Measurements from ENCODE around the gene ZNF521.

The ZNF521 gene

GRCh38 chr18:25244924-25245698, 106.9 kb downstream of the ZNF521 start:
- no peaks in the 10 kb centered on the region for H3K36me3 ChIP-seq (ENCODE audit: insufficient read depth, low read length)
- no peak overlapping the region for H3K27ac ChIP-seq (ENCODE audit: low read depth, low read length)
- H3K27me3 ChIP-seq (ENCODE audit: insufficient read depth, low read length), result no peaks in the 10 kb centered on the region
- no peaks in the 10 kb centered on the region for H3K9me3 ChIP-seq (ENCODE audit: insufficient read depth, low read depth, low read length)
- H3K9ac ChIP-seq (ENCODE audit: low read depth, low read length), result no peak overlapping the region
- WGBS, result 93% methylated on average over 2 of the region's 4 CpGs
- H3K4me1 ChIP-seq (ENCODE audit: insufficient read depth, low read length), result no peaks in the 10 kb centered on the region
- no peak overlapping the region for H3K4me3 ChIP-seq (ENCODE audit: low read length)

GRCh38 chr18:25244170-25244569, 107.8 kb downstream of the ZNF521 start:
- H3K27me3 ChIP-seq (ENCODE audit: insufficient read depth, low read length), result no peaks in the 10 kb centered on the region
- H3K4me1 ChIP-seq (ENCODE audit: insufficient read depth, low read length), result peaks cover under 1% of the 10 kb centered on the region; the same call in 1 of the 2 replicates
- no peaks in the 10 kb centered on the region for H3K9me3 ChIP-seq (ENCODE audit: insufficient read depth, low read depth, low read length)
- H3K36me3 ChIP-seq (ENCODE audit: insufficient read depth, low read length), result no peaks in the 10 kb centered on the region
- no peak overlapping the region for H3K9ac ChIP-seq (ENCODE audit: low read depth, low read length)
- no peak overlapping the region for H3K4me3 ChIP-seq (ENCODE audit: low read length)
- H3K27ac ChIP-seq (ENCODE audit: low read depth, low read length), result no peak overlapping the region

- no peak overlapping the region for H3K4me3 ChIP-seq (ENCODE audit: low read length)
- no peak overlapping the region for H3K27ac ChIP-seq (ENCODE audit: low read depth, low read length)
Observed at GRCh38 chr18:25243754-25244153, 108.2 kb downstream of the ZNF521 start.

GRCh38 chr18:25243257-25243656, 108.7 kb downstream of the ZNF521 start:
- H3K27me3 ChIP-seq (ENCODE audit: insufficient read depth, low read length), result no peaks in the 10 kb centered on the region
- no peak overlapping the region for H3K4me3 ChIP-seq (ENCODE audit: low read length)
- WGBS, result 91% methylated on average over 2 of the region's 2 CpGs
- peaks cover 8% of the 10 kb centered on the region; the same call in 1 of the 2 replicates for H3K4me1 ChIP-seq (ENCODE audit: insufficient read depth, low read length)
- H3K9me3 ChIP-seq (ENCODE audit: insufficient read depth, low read depth, low read length), result no peaks in the 10 kb centered on the region
- no peak overlapping the region for H3K27ac ChIP-seq (ENCODE audit: low read depth, low read length)
- no peak overlapping the region for H3K9ac ChIP-seq (ENCODE audit: low read depth, low read length)
- H3K36me3 ChIP-seq (ENCODE audit: insufficient read depth, low read length), result no peaks in the 10 kb centered on the region

More at GRCh38 chr18:25243754-25244153, 108.2 kb downstream of the ZNF521 start:
- Histone ChIP-seq H3K36me3 (ENCODE audit: insufficient read depth, low read length) (no peaks in the 10 kb centered on the region), H3K9ac (ENCODE audit: low read depth, low read length) (no peak overlapping the region), H3K4me1 (ENCODE audit: insufficient read depth, low read length) (peaks cover 5% of the 10 kb centered on the region; the same call in 1 of the 2 replicates), H3K9me3 (ENCODE audit: insufficient read depth, low read depth, low read length) (no peaks in the 10 kb centered on the region), H3K27me3 (ENCODE audit: insufficient read depth, low read length) (no peaks in the 10 kb centered on the region)
- 87% methylated on average over 1 of the region's 1 CpG for WGBS

GRCh38 chr18:25240420-25240770, 111.6 kb downstream of the ZNF521 start:
- 91% methylated on average over 5 of the region's 5 CpGs for WGBS
- no peak overlapping the region for H3K9ac ChIP-seq (ENCODE audit: low read depth, low read length)
- no peaks in the 10 kb centered on the region for H3K9me3 ChIP-seq (ENCODE audit: insufficient read depth, low read depth, low read length)
- no peak overlapping the region for H3K27ac ChIP-seq (ENCODE audit: low read depth, low read length)
- no peaks in the 10 kb centered on the region for H3K36me3 ChIP-seq (ENCODE audit: insufficient read depth, low read length)
- H3K27me3 ChIP-seq (ENCODE audit: insufficient read depth, low read length), result no peaks in the 10 kb centered on the region
- no peak overlapping the region for H3K4me3 ChIP-seq (ENCODE audit: low read length)
- H3K4me1 ChIP-seq (ENCODE audit: insufficient read depth, low read length), result peaks cover 8% of the 10 kb centered on the region; the same call in 1 of the 2 replicates

GRCh38 chr18:25239581-25240419, 112.2 kb downstream of the ZNF521 start:
- H3K27me3 ChIP-seq (ENCODE audit: insufficient read depth, low read length), result no peaks in the 10 kb centered on the region
- no peak overlapping the region for H3K4me3 ChIP-seq (ENCODE audit: low read length)
- no peak overlapping the region for H3K9ac ChIP-seq (ENCODE audit: low read depth, low read length)
- H3K36me3 ChIP-seq (ENCODE audit: insufficient read depth, low read length), result no peaks in the 10 kb centered on the region
- H3K4me1 ChIP-seq (ENCODE audit: insufficient read depth, low read length), result peaks cover 8% of the 10 kb centered on the region; the same call in 1 of the 2 replicates
- no peak overlapping the region for H3K27ac ChIP-seq (ENCODE audit: low read depth, low read length)
- WGBS, result 71% methylated on average over 5 of the region's 5 CpGs
- H3K9me3 ChIP-seq (ENCODE audit: insufficient read depth, low read depth, low read length), result no peaks in the 10 kb centered on the region

GRCh38 chr18:25239151-25239550, 112.8 kb downstream of the ZNF521 start:
- H3K27ac ChIP-seq (ENCODE audit: low read depth, low read length), result no peak overlapping the region
- peaks cover 8% of the 10 kb centered on the region; the same call in 1 of the 2 replicates for H3K4me1 ChIP-seq (ENCODE audit: insufficient read depth, low read length)
- no peak overlapping the region for H3K9ac ChIP-seq (ENCODE audit: low read depth, low read length)
- H3K9me3 ChIP-seq (ENCODE audit: insufficient read depth, low read depth, low read length), result no peaks in the 10 kb centered on the region
- WGBS, result 93% methylated on average over 2 of the region's 3 CpGs
- H3K4me3 ChIP-seq (ENCODE audit: low read length), result no peak overlapping the region
- no peaks in the 10 kb centered on the region for H3K36me3 ChIP-seq (ENCODE audit: insufficient read depth, low read length)
- no peaks in the 10 kb centered on the region for H3K27me3 ChIP-seq (ENCODE audit: insufficient read depth, low read length)

- no peak overlapping the region for H3K4me3 ChIP-seq (ENCODE audit: low read length)
- no peak overlapping the region for H3K27ac ChIP-seq (ENCODE audit: low read depth, low read length)
- no peaks in the 10 kb centered on the region for H3K9me3 ChIP-seq (ENCODE audit: insufficient read depth, low read depth, low read length)
- WGBS, result 100% methylated on average over 2 of the region's 3 CpGs
- H3K4me1 ChIP-seq (ENCODE audit: insufficient read depth, low read length), result peaks cover 11% of the 10 kb centered on the region; the same call in 1 of the 2 replicates
- no peaks in the 10 kb centered on the region for H3K27me3 ChIP-seq (ENCODE audit: insufficient read depth, low read length)
- H3K9ac ChIP-seq (ENCODE audit: low read depth, low read length), result no peak overlapping the region
- no peaks in the 10 kb centered on the region for H3K36me3 ChIP-seq (ENCODE audit: insufficient read depth, low read length)
Observed at GRCh38 chr18:25237571-25238267, 114.2 kb downstream of the ZNF521 start.

- no peaks in the 10 kb centered on the region for H3K27me3 ChIP-seq (ENCODE audit: insufficient read depth, low read length)
- H3K36me3 ChIP-seq (ENCODE audit: insufficient read depth, low read length), result no peaks in the 10 kb centered on the region
- H3K9me3 ChIP-seq (ENCODE audit: insufficient read depth, low read depth, low read length), result no peaks in the 10 kb centered on the region
- no peak overlapping the region for H3K27ac ChIP-seq (ENCODE audit: low read depth, low read length)
- no peak overlapping the region for H3K9ac ChIP-seq (ENCODE audit: low read depth, low read length)
- peaks cover 11% of the 10 kb centered on the region; the same call in 1 of the 2 replicates for H3K4me1 ChIP-seq (ENCODE audit: insufficient read depth, low read length)
- H3K4me3 ChIP-seq (ENCODE audit: low read length), result no peak overlapping the region
- WGBS, result 100% methylated on average over 1 of the region's 1 CpG
Observed at GRCh38 chr18:25236736-25237135, 115.2 kb downstream of the ZNF521 start.

- 86% methylated on average over 9 of the region's 9 CpGs for WGBS
- Histone ChIP-seq H3K27ac (ENCODE audit: low read depth, low read length) (no peak overlapping the region), H3K9me3 (ENCODE audit: insufficient read depth, low read depth, low read length) (no peaks in the 10 kb centered on the region), H3K27me3 (ENCODE audit: insufficient read depth, low read length) (no peaks in the 10 kb centered on the region), H3K4me3 (ENCODE audit: low read length) (no peak overlapping the region), H3K4me1 (ENCODE audit: insufficient read depth, low read length) (peaks cover 18% of the 10 kb centered on the region), H3K36me3 (ENCODE audit: insufficient read depth, low read length) (no peaks in the 10 kb centered on the region), H3K9ac (ENCODE audit: low read depth, low read length) (no peak overlapping the region)
Observed at GRCh38 chr18:25235401-25236042, 116.4 kb downstream of the ZNF521 start.

Measured in HUES64 (cell line).